Transverse colon (tissue), 4 donors: ENCODE results near the gene SYS1.

Experiments
- CTCF ChIP-seq, 5 experiments: fragments of 200-600 bp in 3 of 5; fragments of 450-650 bp in 2 of 5; sonication (generic) in 3 of 5; IDR thresholded peaks; 1 replicate in 2 of 5; 2 replicates in 3 of 5; pipeline ENCODE4 v1.5.1; 2016 to 2017; ENCODE audit warnings: antibody characterized with exemption in 5 of 5, inconsistent platforms in 3 of 5, mild to moderate bottlenecking in 2 of 5, moderate library complexity in 1 of 5
- EP300 ChIP-seq: sonication (generic); formaldehyde crosslinking; IDR thresholded peaks from one replicate; pipeline ENCODE4 v1.6.1; 2017; ENCODE audit warnings: antibody characterized with exemption, low read depth
- POLR2A ChIP-seq: fragments of 450-650 bp; IDR thresholded peaks from one replicate; pipeline ENCODE4 v1.6.1; 2016; ENCODE audit warnings: antibody characterized with exemption, mild to moderate bottlenecking, moderate library complexity
- POLR2AphosphoS5 ChIP-seq, 3 donors: sonication (generic); formaldehyde crosslinking; IDR thresholded peaks; one replicate each; pipeline ENCODE4 v1.6.1; 2016; ENCODE audit warnings: antibody characterized with exemption in 3 of 3

DNA sequence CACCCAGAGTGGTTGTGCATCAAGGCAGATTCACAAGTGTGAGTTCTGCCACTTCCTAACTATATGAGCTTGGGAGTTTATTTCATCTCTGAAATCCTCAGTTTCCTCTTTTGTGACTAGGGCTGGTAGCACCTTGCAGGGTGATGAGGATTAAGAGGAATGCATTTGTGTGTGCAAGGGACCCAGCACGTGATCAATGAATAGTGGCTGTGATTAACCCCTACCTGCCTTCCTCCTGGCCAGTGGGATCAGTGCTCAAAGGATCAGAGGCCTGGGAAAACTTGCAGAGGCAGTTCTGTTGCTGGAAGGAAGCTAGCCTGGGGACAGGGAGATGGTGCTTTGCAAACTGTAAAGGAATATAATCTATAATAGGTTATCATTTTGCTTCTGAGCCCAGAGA is 22.0 kb upstream of the SYS1 start:
- TF ChIP-seq CTCF (IDR thresholded peaks at IDR 0.05): no peak
- no peak for TF ChIP-seq POLR2A
- TF ChIP-seq POLR2AphosphoS5 (IDR thresholded peaks at IDR 0.05): no peak
- TF ChIP-seq EP300: no peak
